Measurements from ENCODE around the gene PRG2.
"Not testable (repeated sequence)": the region's sequence is repeated elsewhere in the genome, so short reads cannot be mapped to it uniquely, and the experiment has no call there.

The PRG2 gene

GRCh38 chr11:57363131-57364080, 27.0 kb downstream of the PRG2 start:
- no peak for DNase-seq

- no peak for DNase-seq
Measured at GRCh38 chr11:57361926-57362325, 28.5 kb downstream of the PRG2 start.

GRCh38 chr11:57361420-57361819, 29.0 kb downstream of the PRG2 start:
- not testable (repeated sequence) for DNase-seq

- no peak for DNase-seq
Measured at GRCh38 chr11:57360991-57361390, 29.5 kb downstream of the PRG2 start.

GRCh38 chr11:57359896-57360690, 30.4 kb downstream of the PRG2 start:
- no peak for DNase-seq

GRCh38 chr11:57359396-57359795, 31.1 kb downstream of the PRG2 start:
- DNase-seq: no peak

GRCh38 chr11:57358991-57359390, 31.5 kb downstream of the PRG2 start:
- no peak for DNase-seq

GRCh38 chr11:57358543-57358961, 31.9 kb downstream of the PRG2 start:
- no peak for DNase-seq

GRCh38 chr11:57357856-57358255, 32.6 kb downstream of the PRG2 start:
- DNase-seq: no peak

- no peak for DNase-seq
Measured at GRCh38 chr11:57357310-57357709, 33.1 kb downstream of the PRG2 start.

- no peak for DNase-seq
Measured at GRCh38 chr11:57356268-57356667, 34.2 kb downstream of the PRG2 start.

- DNase-seq: no peak
Measured at GRCh38 chr11:57354699-57355098, 35.8 kb downstream of the PRG2 start.

- DNase-seq: no peak
Measured at GRCh38 chr11:57353852-57354251, 36.6 kb downstream of the PRG2 start.

GRCh38 chr11:57353446-57353845, 37.0 kb downstream of the PRG2 start:
- no peak for DNase-seq

- DNase-seq: no peak
Measured at GRCh38 chr11:57353036-57353435, 37.4 kb downstream of the PRG2 start.

GRCh38 chr11:57349491-57350274, 40.8 kb downstream of the PRG2 start:
- no peak for DNase-seq

- DNase-seq: no peak
Measured at GRCh38 chr11:57348636-57349313, 41.7 kb downstream of the PRG2 start.

GRCh38 chr11:57348052-57348451, 42.4 kb downstream of the PRG2 start:
- no peak for DNase-seq

GRCh38 chr11:57347336-57347735, 43.1 kb downstream of the PRG2 start:
- no peak for DNase-seq

GRCh38 chr11:57345555-57346211, 44.8 kb downstream of the PRG2 start:
- peak; percentile 10 for DNase-seq

GRCh38 chr11:57344826-57345225, 45.6 kb downstream of the PRG2 start:
- no peak for DNase-seq

- DNase-seq: no peak
Measured at GRCh38 chr11:57343825-57344224, 46.6 kb downstream of the PRG2 start.
